HepG2 (cell line): Measurements from ENCODE around the gene GIN1. TPM values are rescaled to one million over a fixed set of nuclear protein-coding genes. Genes with fewer than 3 reads are reported as not detected.

Experiments
- MXI1 ChIP-seq: IDR thresholded peaks from 3 replicates; pipeline ENCODE4 v1.6.1; 2012; ENCODE audit warnings: low read depth, low read length, inconsistent platforms, borderline replicate concordance
- NCOA1 ChIP-seq: sonication (generic); formaldehyde crosslinking; IDR thresholded peaks from 2 replicates; pipeline ENCODE4 v1.9.0; 2021; ENCODE audit warnings: missing genetic modification reagents
- NFE2L1 ChIP-seq: sonication (generic); formaldehyde crosslinking; IDR thresholded peaks from 2 replicates; pipeline ENCODE4 v1.4.0; 2020; ENCODE audit warnings: missing genetic modification reagents, mild to moderate bottlenecking, borderline replicate concordance
- PRMT3 ChIP-seq: sonication (generic); formaldehyde crosslinking; IDR thresholded peaks from 2 replicates; pipeline ENCODE4 v1.8.1; 2022; ENCODE audit warnings: low read depth, mild to moderate bottlenecking, moderate library complexity, missing genetic modification reagents, borderline replicate concordance
- SP2 ChIP-seq: sonication (generic); formaldehyde crosslinking; IDR thresholded peaks from 2 replicates; pipeline ENCODE4 v1.5.1; 2020; ENCODE audit warnings: mild to moderate bottlenecking, missing genetic modification reagents
- TARDBP ChIP-seq: sonication (generic); formaldehyde crosslinking; IDR thresholded peaks from 2 replicates; pipeline ENCODE4 v1.8.0; 2022; ENCODE audit warnings: mild to moderate bottlenecking, missing genetic modification reagents
- TOE1 ChIP-seq: sonication (generic); formaldehyde crosslinking; IDR thresholded peaks from 2 replicates; pipeline ENCODE4 v1.4.0; 2020; ENCODE audit warnings: mild to moderate bottlenecking, missing genetic modification reagents
- XRCC5 ChIP-seq: fragments of 200-400 bp; formaldehyde crosslinking; optimal IDR thresholded peaks from 2 replicates; pipeline ENCODE3; 2017; ENCODE audit warnings: mild to moderate bottlenecking, low read length
- ZNF230 ChIP-seq: sonication (generic); formaldehyde crosslinking; IDR thresholded peaks from 2 replicates; pipeline ENCODE4 v1.4.0; 2020; ENCODE audit warnings: mild to moderate bottlenecking, missing genetic modification reagents
- ZNF34 ChIP-seq: sonication (generic); formaldehyde crosslinking; IDR thresholded peaks from 2 replicates; pipeline ENCODE4 v1.4.0; 2020; ENCODE audit warnings: mild to moderate bottlenecking, missing genetic modification reagents, borderline replicate concordance
- ZNF546 ChIP-seq: sonication (generic); formaldehyde crosslinking; conservative IDR thresholded peaks from 2 replicates; pipeline ENCODE4 v1.8.1; 2023; ENCODE audit warnings: mild to moderate bottlenecking, missing genetic modification reagents
- ZNF547 ChIP-seq: sonication (generic); formaldehyde crosslinking; IDR thresholded peaks from 2 replicates; pipeline ENCODE4 v1.5.1; 2020; ENCODE audit warnings: mild to moderate bottlenecking, missing genetic modification reagents
- ZNF629 ChIP-seq: sonication (generic); formaldehyde crosslinking; conservative IDR thresholded peaks from 2 replicates; pipeline ENCODE4 v1.5.0; 2020; ENCODE audit warnings: missing genetic modification reagents
- ZNF678 ChIP-seq: sonication (generic); formaldehyde crosslinking; IDR thresholded peaks from 2 replicates; pipeline ENCODE4 v1.4.0; 2020; ENCODE audit warnings: mild to moderate bottlenecking, missing genetic modification reagents
- ZNF790 ChIP-seq: sonication (generic); formaldehyde crosslinking; IDR thresholded peaks from 2 replicates; pipeline ENCODE4 v1.8.0; 2022; ENCODE audit warnings: missing genetic modification reagents, mild to moderate bottlenecking, borderline replicate concordance
- ZSCAN29 ChIP-seq: sonication (generic); formaldehyde crosslinking; conservative IDR thresholded peaks from 2 replicates; pipeline ENCODE4 v1.4.0; 2020; ENCODE audit warnings: mild to moderate bottlenecking, missing genetic modification reagents
- ZSCAN9 ChIP-seq: IDR thresholded peaks from 2 replicates; pipeline ENCODE4 v1.6.1; 2016; ENCODE audit warnings: borderline replicate concordance
- polyA plus RNA-seq, 8 experiments: library from polyadenylated mRNA; depleted of rRNA in 3 of 8; stranded (reverse) in 7 of 8; unstranded in 1 of 8; fragments of >200 nt; fragmentation: Illumina TruSeq in 4 of 8; extraction: Trizol in 4 of 8; gene quantifications; 2 replicates each; pipeline versions ENCODE4 v1.2.1 to v1.2.3, GENCODE V29; 2011 to 2016; ENCODE audit warnings: low read depth in 4 of 8, missing spikeins in 1 of 8, mixed read lengths in 1 of 8; ENCODE audit not compliant: insufficient read depth in 1 of 8
- total RNA-seq, 5 experiments: library from RNA; depleted of rRNA; stranded (reverse); fragments of >200 nt; fragmentation: Illumina TruSeq; extraction: Trizol; gene quantifications; 2 replicates each; pipeline ENCODE4 v1.2.3, GENCODE V29; 2016; ENCODE audit warnings: low read depth in 1 of 5
- TF ChIP-seq, protein P1 (sequence below): fragments of 450-650 bp; IDR thresholded peaks from 2 replicates; pipeline ENCODE4 v1.6.1; 2017
- TF ChIP-seq, protein P2 (sequence below): sonication (generic); formaldehyde crosslinking; IDR thresholded peaks from 2 replicates; pipeline ENCODE4 v1.5.0; 2020; ENCODE audit warnings: mild to moderate bottlenecking, missing genetic modification reagents
- TF ChIP-seq, protein P3 (sequence below): sonication (generic); formaldehyde crosslinking; IDR thresholded peaks from 2 replicates; pipeline ENCODE4 v1.8.0; 2022; ENCODE audit warnings: missing genetic modification reagents, mild to moderate bottlenecking, borderline replicate concordance
- TF ChIP-seq, protein P4 (sequence below): sonication (generic); formaldehyde crosslinking; IDR thresholded peaks from 2 replicates; pipeline ENCODE4 v1.4.0; 2020; ENCODE audit warnings: missing genetic modification reagents
- TF ChIP-seq, protein P5 (sequence below): sonication (generic); formaldehyde crosslinking; IDR thresholded peaks from 2 replicates; pipeline ENCODE4 v1.4.0; 2020; ENCODE audit warnings: low read depth, mild to moderate bottlenecking, missing genetic modification reagents

The GIN1 gene
- total and polyA plus RNA-seq, 2 of the 13 experiments (the other 11 are each of a cell fraction or from before 2014, with no cell fraction given) = 1.7 to 7.7 TPM

- TF ChIP-seq, protein P1, sequence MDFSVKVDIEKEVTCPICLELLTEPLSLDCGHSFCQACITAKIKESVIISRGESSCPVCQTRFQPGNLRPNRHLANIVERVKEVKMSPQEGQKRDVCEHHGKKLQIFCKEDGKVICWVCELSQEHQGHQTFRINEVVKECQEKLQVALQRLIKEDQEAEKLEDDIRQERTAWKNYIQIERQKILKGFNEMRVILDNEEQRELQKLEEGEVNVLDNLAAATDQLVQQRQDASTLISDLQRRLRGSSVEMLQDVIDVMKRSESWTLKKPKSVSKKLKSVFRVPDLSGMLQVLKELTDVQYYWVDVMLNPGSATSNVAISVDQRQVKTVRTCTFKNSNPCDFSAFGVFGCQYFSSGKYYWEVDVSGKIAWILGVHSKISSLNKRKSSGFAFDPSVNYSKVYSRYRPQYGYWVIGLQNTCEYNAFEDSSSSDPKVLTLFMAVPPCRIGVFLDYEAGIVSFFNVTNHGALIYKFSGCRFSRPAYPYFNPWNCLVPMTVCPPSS = no peak
- TF ChIP-seq, protein P2, sequence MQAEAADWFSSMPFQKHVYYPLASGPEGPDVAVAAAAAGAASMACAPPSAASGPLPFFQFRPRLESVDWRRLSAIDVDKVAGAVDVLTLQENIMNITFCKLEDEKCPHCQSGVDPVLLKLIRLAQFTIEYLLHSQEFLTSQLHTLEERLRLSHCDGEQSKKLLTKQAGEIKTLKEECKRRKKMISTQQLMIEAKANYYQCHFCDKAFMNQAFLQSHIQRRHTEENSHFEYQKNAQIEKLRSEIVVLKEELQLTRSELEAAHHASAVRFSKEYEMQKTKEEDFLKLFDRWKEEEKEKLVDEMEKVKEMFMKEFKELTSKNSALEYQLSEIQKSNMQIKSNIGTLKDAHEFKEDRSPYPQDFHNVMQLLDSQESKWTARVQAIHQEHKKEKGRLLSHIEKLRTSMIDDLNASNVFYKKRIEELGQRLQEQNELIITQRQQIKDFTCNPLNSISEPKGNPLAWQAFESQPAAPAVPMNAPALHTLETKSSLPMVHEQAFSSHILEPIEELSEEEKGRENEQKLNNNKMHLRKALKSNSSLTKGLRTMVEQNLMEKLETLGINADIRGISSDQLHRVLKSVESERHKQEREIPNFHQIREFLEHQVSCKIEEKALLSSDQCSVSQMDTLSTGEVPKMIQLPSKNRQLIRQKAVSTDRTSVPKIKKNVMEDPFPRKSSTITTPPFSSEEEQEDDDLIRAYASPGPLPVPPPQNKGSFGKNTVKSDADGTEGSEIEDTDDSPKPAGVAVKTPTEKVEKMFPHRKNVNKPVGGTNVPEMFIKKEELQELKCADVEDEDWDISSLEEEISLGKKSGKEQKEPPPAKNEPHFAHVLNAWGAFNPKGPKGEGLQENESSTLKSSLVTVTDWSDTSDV (CRISPR knock-in tag) = no peak
- TF ChIP-seq ZNF678 (CRISPR knock-in tag) (no peak), ZNF629 (CRISPR knock-in tag) (no peak; the same call in 1 of the 2 replicates), ZNF790 (CRISPR knock-in tag) (peak; percentile 47; the same call in 1 of the 2 replicates), TARDBP (CRISPR knock-in tag) (peak; percentile 98), TOE1 (no peak), PRMT3 (no peak), SP2 (peak; percentile 29; the same call in 1 of the 2 replicates), ZNF230 (CRISPR knock-in tag) (no peak; the same call in 1 of the 2 replicates), ZNF34 (CRISPR knock-in tag) (no peak; the same call in 1 of the 2 replicates), ZSCAN9 (CRISPR knock-in tag) (no peak), ZNF546 (no peak), ZNF547 (CRISPR knock-in tag) (peak; percentile 84; the same call in 1 of the 2 replicates), NFE2L1 (CRISPR knock-in tag) (no peak), MXI1 (peak; percentile 100), ZSCAN29 (no peak), XRCC5 (peak; percentile 98), NCOA1 (0 out of 2 replicates have a peak, but pooled peaks have one; percentile 41)
- TF ChIP-seq, protein P3, sequence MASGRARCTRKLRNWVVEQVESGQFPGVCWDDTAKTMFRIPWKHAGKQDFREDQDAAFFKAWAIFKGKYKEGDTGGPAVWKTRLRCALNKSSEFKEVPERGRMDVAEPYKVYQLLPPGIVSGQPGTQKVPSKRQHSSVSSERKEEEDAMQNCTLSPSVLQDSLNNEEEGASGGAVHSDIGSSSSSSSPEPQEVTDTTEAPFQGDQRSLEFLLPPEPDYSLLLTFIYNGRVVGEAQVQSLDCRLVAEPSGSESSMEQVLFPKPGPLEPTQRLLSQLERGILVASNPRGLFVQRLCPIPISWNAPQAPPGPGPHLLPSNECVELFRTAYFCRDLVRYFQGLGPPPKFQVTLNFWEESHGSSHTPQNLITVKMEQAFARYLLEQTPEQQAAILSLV = peak; percentile 60; the same call in 1 of the 2 replicates
- TF ChIP-seq, protein P4, sequence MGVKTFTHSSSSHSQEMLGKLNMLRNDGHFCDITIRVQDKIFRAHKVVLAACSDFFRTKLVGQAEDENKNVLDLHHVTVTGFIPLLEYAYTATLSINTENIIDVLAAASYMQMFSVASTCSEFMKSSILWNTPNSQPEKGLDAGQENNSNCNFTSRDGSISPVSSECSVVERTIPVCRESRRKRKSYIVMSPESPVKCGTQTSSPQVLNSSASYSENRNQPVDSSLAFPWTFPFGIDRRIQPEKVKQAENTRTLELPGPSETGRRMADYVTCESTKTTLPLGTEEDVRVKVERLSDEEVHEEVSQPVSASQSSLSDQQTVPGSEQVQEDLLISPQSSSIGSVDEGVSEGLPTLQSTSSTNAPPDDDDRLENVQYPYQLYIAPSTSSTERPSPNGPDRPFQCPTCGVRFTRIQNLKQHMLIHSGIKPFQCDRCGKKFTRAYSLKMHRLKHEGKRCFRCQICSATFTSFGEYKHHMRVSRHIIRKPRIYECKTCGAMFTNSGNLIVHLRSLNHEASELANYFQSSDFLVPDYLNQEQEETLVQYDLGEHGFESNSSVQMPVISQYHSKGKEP (CRISPR knock-in tag) = no peak
- TF ChIP-seq, protein P5, sequence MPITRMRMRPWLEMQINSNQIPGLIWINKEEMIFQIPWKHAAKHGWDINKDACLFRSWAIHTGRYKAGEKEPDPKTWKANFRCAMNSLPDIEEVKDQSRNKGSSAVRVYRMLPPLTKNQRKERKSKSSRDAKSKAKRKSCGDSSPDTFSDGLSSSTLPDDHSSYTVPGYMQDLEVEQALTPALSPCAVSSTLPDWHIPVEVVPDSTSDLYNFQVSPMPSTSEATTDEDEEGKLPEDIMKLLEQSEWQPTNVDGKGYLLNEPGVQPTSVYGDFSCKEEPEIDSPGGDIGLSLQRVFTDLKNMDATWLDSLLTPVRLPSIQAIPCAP (CRISPR knock-in tag) = no peak
Measured at GRCh38 chr5:103119765-103120606, at the start of gene GIN1, which contains the start of gene PPIP5K2 (continued).
